GM18519 (cell line): ENCODE data around the gene ZNF487.
"Not testable (repeated sequence)": the region's sequence is repeated elsewhere in the genome, so short reads cannot be mapped to it uniquely, and the experiment has no call there.

ENCODE experiments used
- ATAC-seq: cut with Tn5 transposase; IDR thresholded peaks from one replicate; pipeline ENCODE4 v1.9.1; 2021; ENCODE audit warnings: mild to moderate bottlenecking, moderate library complexity; ENCODE audit not compliant: unreplicated experiment, low FRiP score

The ZNF487 gene

DNA sequence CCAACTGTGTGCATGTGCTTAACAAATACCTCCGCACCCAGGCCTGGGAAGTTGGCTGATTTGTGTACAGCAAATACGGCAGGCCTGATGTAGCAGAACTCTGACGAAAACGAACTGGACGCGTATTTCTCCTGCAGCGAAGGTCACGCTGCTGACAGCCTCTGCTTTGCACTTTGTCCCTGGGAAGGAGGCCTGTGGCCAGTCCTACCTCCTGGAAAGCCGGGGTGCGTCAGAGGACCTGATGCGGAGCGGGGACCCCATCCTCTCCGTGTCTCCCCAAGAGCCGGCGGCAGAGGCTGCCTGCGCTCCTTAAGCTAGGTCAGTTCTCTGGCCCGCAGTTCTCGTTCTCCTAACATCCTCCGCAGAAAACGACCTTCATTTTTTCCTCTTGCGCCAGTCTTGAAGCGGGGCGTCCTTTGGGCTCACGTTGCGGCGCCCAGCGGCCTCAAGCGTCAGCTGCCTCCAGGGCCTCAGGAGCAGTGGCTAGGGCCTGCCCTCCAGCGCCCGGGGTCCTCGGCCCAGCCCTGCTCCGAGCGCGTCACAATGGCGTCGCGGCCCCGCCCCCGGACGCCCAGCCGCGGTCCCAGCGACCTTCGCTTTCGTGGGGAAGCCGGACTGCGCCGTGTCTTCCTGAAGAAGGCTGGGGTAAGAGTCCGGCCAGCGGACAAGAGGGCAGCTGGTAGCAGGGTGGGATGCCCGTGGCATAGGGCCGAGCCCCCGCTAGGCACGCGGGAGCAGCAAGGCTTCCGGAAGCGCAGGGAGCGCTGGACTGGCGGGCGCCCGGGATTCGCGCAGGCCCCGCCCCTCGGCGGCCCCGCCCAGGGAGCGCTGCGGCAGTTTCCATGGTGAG, at the start of gene ZNF487:
TSS of gene ZNF487 (plus strand) at position 821 of the 850 bp plus-strand sequence. CDS start 38,703 bp downstream, outside the sequence.
- peak; percentile 98 for ATAC-seq

DNA sequence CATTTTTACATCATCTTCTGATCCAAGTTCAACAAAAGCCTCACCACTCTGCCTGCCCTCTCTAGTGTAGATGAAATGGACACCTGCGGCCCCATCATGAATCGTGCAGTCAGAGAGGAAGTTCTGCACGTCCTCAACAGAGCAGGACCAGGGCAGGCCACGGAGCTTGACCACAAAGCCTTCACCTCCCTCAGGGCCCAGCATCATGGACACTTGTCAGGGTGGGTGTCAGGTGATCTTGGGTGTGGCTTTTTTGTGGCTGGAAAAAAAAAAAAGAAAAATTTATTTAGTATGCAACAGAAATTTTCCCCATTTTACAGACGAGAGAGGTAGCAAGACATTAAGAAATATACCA, 49.3 kb upstream of the ZNF487 start:
- ATAC-seq, result no peak

DNA sequence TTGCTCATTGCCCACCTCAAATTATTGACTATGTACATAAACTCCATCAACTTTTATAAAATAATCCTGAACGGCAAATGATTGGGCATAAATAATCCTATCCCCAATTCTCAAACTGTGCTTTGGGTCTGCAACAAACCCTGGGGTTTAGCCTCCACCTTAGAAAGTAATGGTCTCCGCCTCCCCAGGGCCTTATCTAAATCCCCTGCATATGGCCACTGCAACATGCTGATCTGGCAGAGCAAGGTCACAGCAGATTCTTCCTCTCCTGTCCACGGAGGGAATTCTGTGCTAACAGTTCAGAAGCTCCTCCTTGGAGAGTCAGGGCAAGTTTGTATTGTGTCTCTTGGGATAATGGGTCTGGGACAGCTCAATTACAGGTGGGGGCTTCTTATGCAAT, 47.0 kb upstream of the ZNF487 start:
- ATAC-seq, result no peak

DNA sequence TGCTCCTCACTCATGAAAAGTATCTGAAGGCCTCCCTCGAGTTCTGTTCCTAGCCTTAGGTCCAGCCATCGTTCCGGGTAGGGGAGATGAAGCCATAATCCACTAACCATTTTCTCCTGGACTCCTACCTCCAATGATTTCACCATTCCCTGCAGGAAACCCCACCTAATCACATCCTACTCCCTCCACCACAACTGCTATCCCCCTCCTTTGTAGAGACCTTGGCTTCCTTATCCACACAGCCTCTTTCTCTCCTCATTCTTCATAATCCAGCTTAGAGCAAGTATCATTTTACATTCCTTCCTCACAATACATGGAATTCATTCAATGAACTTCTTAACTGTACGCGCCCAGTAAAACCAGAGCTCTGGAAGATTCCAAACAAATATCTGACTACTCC, 46.6 kb upstream of the ZNF487 start:
- ATAC-seq, result no peak

DNA sequence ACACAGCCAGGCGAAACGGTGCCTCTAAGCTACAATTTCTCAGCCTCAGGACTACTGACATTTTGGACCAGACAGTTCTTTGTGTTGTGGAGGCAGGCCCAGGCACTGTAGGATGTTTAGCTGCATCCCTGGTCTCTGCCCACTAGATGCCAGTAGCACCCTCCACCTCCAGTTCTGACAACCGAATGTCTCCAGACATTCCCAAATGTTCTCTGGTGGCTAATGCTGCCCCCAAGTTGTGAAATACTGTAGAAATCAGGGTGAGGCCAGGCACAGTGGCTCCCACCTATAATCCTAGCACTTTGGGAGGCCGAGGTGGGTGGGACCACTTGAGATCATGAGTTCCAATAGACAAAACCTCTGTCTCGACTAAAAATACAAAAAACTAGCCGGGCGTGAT, 46.2 kb upstream of the ZNF487 start:
- ATAC-seq, result no peak

DNA sequence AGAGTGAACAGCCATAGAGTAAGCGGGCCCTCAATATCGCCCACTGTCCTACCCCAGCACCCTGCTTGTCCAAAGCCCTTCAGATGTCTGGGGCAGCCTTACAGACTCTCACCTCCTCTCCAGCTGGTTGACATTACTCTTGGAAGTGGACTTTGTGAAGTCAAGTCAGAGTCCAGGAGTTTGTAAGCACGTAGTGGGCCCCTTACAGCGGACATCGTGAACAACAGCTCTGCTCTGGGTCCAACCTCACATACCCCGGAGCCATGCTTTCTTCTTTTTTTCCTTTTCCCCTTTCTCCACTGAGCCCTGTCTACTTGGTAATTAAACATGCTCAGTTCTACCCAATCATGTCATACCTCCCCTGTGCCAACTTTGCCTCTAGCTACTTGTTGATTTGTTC, 45.4 kb upstream of the ZNF487 start:
- ATAC-seq, result no peak

DNA sequence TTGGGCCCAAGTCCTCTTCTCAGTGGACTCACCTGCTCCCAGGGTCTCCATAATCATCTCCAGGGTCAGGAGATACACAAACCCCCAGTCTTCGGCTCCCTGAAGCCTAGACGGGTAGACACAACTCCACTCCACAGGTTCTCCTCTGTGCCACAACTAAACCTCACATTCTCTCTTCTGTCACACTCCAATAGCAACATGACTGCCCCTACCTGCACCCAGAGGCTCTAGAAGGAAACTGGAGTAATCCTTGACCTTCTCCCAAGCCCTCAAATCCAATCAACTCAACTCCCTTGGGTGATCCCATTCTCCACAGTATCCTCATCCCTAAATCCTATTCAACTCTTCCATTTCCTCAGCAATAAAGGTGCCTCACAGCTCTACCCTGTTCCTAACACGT, 44.2 kb upstream of the ZNF487 start:
- ATAC-seq, result no peak

DNA sequence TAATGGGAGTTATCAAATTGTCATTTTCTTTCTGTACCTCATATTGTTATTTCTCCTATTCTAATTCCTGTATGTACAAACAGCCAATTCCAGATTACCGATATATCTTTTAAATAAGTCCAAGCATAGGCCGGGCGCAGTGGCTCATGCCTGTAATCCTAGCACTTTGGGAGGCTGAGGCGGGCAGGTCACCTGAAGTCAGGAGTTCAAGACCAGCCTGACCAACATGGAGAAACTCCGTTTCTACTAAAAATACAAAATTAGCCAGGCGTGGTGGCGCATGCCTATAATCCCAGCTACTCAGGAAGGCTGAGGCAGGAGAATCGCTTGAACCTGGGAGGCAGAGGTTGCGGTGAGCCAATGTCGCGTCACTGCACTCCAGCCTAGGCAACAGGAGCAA, 43.7 kb upstream of the ZNF487 start:
- ATAC-seq, result not testable (repeated sequence)

DNA sequence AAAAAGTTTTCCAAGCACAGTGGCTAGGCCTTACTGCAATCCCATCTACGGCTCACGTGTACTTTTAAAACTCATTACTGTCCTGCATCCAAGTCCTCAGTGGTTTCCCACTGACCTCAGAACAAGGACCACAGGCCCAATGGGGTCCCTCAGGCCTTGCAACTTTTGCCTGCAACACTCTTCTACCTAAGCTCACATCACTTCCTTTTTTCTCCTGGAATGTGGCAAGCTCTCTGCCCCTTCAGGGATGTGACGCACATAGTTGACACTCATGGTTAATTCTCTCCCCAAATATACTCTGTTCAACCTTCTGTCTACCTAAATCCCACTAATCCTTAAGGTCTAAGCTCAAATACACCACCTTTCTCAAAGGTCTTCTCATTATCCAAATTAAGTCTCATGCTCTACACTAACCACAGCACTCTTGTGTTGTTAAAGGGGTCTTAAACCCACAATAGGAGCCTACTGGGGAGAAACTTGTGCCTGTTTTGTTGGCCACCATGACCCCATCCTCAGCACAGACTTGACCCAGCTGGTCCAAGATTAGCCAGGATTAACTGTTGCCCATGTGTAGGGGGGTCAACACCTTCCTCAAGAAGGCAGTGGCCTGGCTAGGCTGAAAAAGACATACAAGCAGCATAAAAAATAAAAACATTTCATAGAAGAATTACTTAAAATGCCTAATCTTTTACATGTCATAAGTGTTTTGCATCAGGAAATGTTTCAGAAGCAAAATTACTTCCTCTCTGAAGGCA, 43.1 kb upstream of the ZNF487 start:
- no peak for ATAC-seq

DNA sequence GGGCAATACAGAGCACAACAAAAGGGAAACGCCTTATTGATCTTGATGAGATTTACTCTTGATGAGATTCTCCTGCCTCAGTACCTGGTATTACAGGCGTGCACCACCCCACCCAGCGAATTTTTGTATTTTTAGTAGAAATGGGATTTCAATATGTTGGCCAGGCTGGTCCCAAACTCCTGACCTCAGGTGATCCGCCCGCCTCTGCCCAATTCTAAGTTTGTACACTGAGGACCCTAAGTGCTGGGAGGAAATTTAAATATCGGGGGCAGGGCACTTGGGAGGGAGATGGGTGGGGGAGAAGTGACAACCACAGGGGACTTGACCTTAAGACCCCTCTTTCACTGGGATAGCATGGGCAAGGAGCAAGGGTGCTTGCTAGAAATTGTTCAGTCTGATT, 42.0 kb upstream of the ZNF487 start:
- ATAC-seq, result no peak

DNA sequence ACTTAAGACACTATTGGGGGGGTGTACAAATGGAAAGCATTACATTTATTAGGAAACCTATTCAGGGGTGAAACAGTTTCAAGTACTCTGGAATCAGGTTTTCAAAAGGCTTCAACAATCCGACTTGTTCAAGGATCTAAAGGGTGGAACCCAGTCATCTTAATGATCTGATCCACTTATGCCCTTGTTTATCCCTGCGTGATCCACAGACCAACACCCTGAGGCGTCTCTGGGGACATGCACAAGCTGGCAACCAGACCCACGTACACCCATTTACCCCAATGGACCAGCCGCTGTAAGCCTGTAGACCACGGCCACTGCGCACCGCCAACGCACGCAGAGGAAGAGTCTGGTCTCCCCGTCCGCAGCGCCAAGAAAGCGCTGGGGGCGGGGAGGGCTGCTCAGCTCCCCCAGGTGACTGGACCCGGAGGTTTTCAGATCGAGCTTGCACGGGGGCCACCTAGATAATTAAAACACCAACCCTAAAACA, 41.3 kb upstream of the ZNF487 start:
- no peak for ATAC-seq

DNA sequence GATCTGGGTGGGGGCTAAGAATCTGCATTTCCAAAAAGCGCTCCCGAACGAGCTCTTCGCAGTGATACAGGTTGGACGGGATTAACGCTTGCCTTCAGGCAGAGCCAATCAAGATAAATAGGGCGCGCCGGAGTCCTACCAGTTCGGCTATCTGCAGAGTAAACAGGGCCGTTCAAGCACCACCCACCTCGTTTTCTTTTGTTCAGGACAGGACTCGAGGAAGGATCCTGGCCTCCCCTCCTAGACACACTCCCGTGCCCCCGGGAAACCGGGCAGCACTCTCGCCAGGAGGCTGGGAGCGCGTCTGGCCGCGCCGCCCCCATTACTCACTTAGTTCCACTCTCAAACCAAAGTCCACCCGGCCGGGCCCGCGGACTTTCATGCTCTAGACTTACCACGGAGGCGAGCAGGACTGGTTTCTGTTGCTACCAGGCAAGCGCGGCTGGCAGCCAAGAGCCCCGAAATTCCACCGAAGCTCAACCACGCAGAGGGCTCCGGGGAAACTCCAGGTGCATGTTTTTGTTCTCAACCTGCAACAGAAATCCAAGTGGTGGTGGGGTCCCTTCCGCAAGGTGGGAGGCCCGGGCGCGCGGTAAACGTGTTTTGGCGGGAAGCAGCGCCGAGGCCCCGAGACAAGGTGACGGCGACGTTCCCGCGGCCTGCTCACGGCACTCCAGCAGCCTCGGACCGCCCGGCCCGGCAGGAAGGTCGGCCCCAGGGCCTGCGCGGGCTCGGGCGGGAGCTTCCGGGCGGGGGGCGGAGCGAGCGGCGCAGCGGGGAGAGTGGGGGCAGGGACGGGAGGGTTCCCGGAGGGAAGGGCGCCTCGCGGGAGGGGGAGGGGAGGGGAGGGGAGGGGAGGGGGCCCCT, 40.6 kb upstream of the ZNF487 start:
- peak; percentile 20 for ATAC-seq

DNA sequence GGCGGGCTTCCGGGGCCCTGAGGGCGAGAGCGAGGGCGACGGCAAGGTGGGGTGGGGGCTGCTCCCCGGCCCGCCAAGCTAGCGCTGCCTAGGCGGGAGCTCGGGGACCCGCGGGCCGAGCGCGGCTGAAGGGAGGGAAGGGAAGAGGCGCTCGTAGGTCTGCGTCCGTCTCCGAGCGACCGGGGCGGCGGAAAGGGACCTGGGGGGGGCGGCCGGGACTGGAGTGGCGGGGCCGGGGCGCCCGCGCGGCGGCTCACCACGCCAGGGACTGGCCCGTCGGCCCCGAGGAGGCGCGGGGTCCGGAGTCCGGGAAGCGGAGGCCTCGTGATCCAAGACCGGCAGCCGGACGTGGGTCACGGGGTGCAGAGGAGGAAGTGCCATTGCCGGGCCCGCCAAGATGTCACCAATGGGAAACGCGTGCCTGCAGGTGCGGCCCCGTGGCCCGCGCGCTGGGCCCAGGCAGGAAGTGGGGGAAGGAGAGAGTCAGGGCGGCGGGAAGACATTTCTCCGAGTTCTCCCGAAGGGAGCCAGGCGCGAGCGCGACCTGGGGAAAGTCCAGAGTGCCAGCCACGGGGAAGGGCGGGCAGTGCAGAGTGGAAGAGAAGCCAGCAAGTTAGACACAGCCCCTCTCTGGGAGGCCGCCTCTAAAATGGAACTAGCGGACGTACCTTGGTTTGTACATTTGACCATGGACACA, 39.8 kb upstream of the ZNF487 start:
- peak; percentile 72 for ATAC-seq

DNA sequence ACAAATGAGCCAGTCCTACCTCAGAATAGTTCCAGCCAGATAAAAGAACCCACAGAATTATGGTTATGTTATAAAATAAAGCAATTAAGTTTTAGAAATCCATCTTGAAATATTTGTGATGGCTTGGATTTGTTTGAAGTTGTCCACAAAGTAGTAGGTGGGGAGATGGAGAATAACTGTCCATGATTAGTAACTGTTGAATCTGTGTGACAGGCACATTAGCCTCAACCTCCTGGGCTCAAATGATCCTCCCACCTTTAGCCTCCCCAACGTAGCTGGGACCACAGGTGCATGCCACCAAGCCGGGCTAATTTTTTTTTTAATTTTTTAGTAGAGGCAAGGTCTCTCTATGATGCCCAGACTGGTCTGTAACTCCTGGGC, 38.0 kb upstream of the ZNF487 start:
- no peak for ATAC-seq

DNA sequence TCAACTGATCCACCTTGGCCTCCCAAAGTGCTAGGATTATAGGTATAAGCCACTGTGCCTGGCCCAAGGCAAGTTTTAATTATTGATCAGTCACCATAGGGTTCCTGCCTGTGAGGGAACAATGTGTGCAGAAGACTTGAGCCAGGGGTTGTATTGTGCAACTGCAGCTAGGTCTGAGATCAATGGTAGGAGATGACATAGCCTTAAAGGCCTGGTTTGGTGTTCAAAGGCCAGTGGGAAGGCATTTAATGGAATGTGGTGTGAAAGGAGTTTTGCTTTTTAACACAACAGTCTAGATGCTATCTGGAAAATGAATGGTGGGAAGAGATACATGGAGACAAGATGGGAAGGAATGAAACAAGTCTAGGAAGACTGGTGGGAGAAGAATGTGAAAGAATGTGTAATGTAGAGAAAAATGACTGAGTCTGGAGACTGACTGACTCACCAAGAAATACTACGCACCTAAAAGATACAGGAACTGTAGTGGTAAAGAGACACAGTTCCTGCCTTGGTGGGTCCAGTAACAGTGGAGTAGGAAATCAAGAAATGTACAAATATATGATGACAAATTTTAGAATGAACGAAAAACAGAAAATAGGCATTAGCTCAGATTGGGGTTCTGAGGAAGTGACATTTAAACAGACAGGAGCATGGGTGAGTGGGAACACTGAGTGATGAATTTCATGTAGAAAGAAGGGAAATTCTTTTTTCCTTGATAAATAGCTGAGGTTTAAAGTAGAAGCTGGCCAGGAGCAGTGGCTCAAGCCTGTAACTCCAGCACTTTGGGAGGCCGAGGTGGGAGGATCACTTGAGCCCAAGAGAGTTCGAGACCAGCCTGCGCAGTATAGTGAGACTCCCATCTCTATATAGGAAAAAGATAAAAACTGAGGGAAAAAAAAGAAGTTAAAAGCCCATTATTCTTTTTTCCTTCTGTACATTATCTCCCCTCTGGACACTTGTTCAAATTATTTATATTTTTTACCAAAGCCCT, 37.3 kb upstream of the ZNF487 start:
- no peak for ATAC-seq

DNA sequence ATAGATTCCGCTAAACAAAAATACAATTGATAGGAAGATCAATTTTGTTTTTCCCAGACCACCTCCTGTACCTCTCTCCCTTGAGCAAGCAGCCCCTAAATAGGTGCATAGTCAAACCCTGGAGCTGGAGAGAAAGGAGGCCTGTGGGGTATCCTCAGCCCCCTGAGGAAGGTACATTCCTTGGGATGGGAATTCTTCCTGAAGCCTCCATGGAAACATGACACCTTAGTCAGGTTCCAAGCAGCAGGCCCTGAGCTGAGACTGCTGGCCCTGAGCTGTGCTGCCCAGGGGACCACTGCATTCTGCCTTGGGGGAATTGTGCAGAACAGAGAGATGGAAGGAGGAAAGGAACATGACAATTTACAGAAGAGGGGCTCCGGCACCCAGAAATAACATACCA, 35.3 kb upstream of the ZNF487 start:
- ATAC-seq, result no peak

DNA sequence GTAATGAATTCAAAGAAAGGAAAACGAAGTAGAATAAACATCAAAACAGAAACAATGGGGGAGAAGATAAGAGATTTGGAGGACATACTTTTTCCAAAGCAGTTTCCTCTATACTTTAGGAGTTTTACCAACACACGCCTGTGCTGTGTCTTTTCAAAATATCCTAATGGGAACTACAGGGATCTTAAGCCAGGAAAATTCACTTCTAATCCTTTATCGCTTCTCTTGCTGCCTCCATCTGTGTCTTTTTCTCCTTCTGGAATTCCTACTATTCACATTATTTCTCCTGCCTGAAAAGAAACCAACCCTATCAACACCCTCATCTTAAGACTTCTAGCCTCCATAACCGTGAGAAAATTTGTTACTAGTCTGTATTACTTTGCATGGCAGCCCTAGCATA, 34.7 kb upstream of the ZNF487 start:
- no peak for ATAC-seq

DNA sequence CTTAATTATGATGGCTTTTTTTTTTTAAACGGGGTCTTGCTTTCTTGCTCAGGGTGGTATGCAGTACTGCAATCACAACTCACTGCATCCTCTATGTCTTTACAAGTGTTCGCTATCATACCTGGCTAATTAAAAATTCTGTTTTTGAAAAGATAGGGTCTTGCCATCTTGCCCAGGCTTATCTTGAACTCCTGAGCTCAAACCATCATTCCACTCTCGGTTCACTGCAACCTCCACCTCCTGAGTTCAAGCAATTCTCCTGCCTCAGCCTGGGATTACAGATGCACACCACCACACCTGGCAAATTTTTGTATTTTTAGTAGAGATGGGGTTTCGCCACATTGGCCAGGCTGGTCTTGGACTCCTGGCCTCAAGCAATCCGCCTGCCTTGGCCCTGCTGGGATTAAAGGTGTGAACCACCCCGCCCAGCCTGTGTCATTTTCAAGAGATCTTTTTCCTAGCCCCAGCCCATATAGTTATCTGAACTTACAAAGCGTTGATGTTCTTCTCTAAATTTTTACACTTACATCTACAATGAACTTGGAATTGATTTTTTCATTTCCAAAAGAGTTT, 33.9 kb upstream of the ZNF487 start:
- ATAC-seq, result no peak
